Naive thymus-derived CD4-positive, alpha-beta T cell (primary cell): ENCODE data around the gene ERGIC1. TPM values are rescaled to one million over a fixed set of nuclear protein-coding genes. Genes with fewer than 3 reads are reported as not detected.

Experiments
- ATAC-seq: fragments of 150-1000 bp; cut with Tn5 transposase; 2 replicates; pipeline ENCODE4 v1.10.0; 2021; ENCODE audit warnings: mild to moderate bottlenecking, moderate library complexity
- CTCF ChIA-PET: fragments of 350-600 bp; sonication (Branson Sonifier 250); formaldehyde crosslinking; loops from one replicate; lab custom pipeline; 2021; ENCODE audit warnings: antibody characterized with exemption; lab: Charles Lee
- POLR2A ChIA-PET: fragments of 350-600 bp; sonication (Branson Sonifier 250); formaldehyde crosslinking; loops from one replicate; lab custom pipeline; 2021; ENCODE audit warnings: antibody characterized with exemption, inconsistent platforms; lab: Charles Lee
- DNase-seq, 9 donors: peaks; one replicate each; pipeline versions ENCODE4 v3.0.0 to v3.0.0-alpha.2; 2020 to 2022; ENCODE audit warnings: mixed read lengths in 1 of 9
- H3K27ac ChIP-seq: one replicate; pipeline ENCODE4 v1.7.0; 2013; ENCODE audit warnings: mild to moderate bottlenecking, low read depth, low read length, moderate library complexity
- H3K27me3 ChIP-seq, 2 donors: one replicate each; pipeline ENCODE4 v1.7.0; 2013; ENCODE audit warnings: low read length in 2 of 2, mild to moderate bottlenecking in 2 of 2, moderate library complexity in 2 of 2; ENCODE audit not compliant: control insufficient read depth in 2 of 2, insufficient read depth in 2 of 2
- H3K36me3 ChIP-seq, 3 experiments: 1 replicate in 2 of 3; 2 replicates in 1 of 3; pipeline ENCODE4 v1.7.0; 2013; ENCODE audit warnings: low read length in 3 of 3, mild to moderate bottlenecking in 3 of 3, moderate library complexity in 1 of 3; ENCODE audit not compliant: insufficient read depth in 3 of 3, control insufficient read depth in 2 of 3
- H3K4me1 ChIP-seq, 2 donors: one replicate each; pipeline ENCODE4 v1.7.0; 2013; ENCODE audit warnings: low read length in 2 of 2, mild to moderate bottlenecking in 2 of 2, moderate library complexity in 1 of 2; ENCODE audit not compliant: control insufficient read depth in 2 of 2, insufficient read depth in 2 of 2
- H3K4me3 ChIP-seq: 2 replicates; pipeline ENCODE4 v1.7.0; 2013; ENCODE audit warnings: mild to moderate bottlenecking, low read length
- H3K9me3 ChIP-seq, 3 experiments: 1 replicate in 2 of 3; 2 replicates in 1 of 3; pipeline ENCODE4 v1.7.0; 2013; ENCODE audit warnings: low read length in 3 of 3; ENCODE audit not compliant: control insufficient read depth in 2 of 3
- H3K27ac Mint-ChIP-seq, 9 donors: one replicate each; pipeline ENCODE4 v1.8.0; 2020 to 2022; ENCODE audit warnings: mixed read lengths in 9 of 9, mild to moderate bottlenecking in 8 of 9, moderate library complexity in 5 of 9, inconsistent platforms in 2 of 9
- H3K27me3 Mint-ChIP-seq, 5 donors: one replicate each; pipeline ENCODE4 v1.8.0; 2021 to 2022; ENCODE audit warnings: mixed read lengths in 5 of 5, mild to moderate bottlenecking in 1 of 5
- H3K36me3 Mint-ChIP-seq, 5 donors: one replicate each; pipeline ENCODE4 v1.8.0; 2020 to 2022; ENCODE audit warnings: mixed read lengths in 5 of 5, mild to moderate bottlenecking in 3 of 5, inconsistent platforms in 1 of 5
- H3K4me1 Mint-ChIP-seq, 7 donors: one replicate each; pipeline ENCODE4 v1.8.0; 2020 to 2022; ENCODE audit warnings: mixed read lengths in 7 of 7, mild to moderate bottlenecking in 3 of 7, inconsistent platforms in 1 of 7
- H3K4me3 Mint-ChIP-seq, 10 donors: one replicate each; pipeline ENCODE4 v1.8.0; 2020 to 2022; ENCODE audit warnings: mild to moderate bottlenecking in 10 of 10, mixed read lengths in 10 of 10, moderate library complexity in 6 of 10, inconsistent platforms in 2 of 10
- H3K9me3 Mint-ChIP-seq, 11 donors: one replicate each; pipeline ENCODE4 v1.8.0; 2020 to 2022; ENCODE audit warnings: mixed read lengths in 11 of 11, mild to moderate bottlenecking in 4 of 11, inconsistent platforms in 1 of 11, moderate library complexity in 1 of 11
- intact Hi-C, 2 donors: fragments of 100-400 bp; cut with micrococcal nuclease; formaldehyde crosslinking; loops; one replicate each; pipeline ENCODE4 v1.15.1; 2023
- polyA plus RNA-seq, 2 donors: library from polyadenylated mRNA; unstranded; fragments of 300-500 nt; fragmentation: Illumina TruSeq; gene quantifications; one replicate each; pipeline ENCODE4 v1.2.3, GENCODE V29; 2021
- total RNA-seq, 6 experiments: library from RNA in 5 of 6; stranded (reverse) in 5 of 6; gene quantifications; 1 replicate in 5 of 6; 2 replicates in 1 of 6; pipeline ENCODE4 v1.2.3 and lab custom pipeline; 2021 to 2026

Gene ERGIC1
- total and polyA plus RNA-seq, 7 experiments from 2014 or later, result 18.3 to 71.3 (median 50.0) TPM

DNA sequence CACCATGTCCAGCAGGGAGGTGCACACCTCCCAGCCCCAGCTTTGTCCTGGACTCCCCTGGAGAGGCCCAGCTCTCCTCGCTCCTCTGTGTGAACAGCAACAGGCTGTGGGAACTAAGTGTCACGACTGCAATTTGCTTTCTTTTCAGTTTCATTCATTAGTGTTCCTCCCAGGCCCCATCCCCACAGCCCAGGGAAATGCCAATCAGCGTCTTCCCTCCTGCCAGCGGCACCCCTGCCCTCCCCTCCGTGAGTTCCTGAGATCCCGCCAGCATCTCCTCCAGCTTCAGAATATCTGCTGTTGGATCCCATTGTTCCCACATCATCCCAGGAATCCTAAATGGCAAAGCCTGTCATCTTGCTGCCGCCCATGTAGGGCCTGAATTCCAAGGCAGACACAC is 112.1 kb downstream of the ERGIC1 start:
- ChIA-PET CTCF (interaction anchor here (0.9 kb wide), 1 partner anchor 174 kb away, joined by 3 read pairs; no protein-coding TSS in a partner anchor), POLR2A (no interaction called here)
- no peaks in the 10 kb centered on the region for H3K4me1 ChIP-seq
- no peaks in the 10 kb centered on the region for H3K27me3 Mint-ChIP-seq
- no peaks in the 10 kb centered on the region for H3K9me3 Mint-ChIP-seq
- intact Hi-C loops, result no loop called here
- ATAC-seq (no peak), DNase-seq (no peak)
- H3K4me3 ChIP-seq, result no peak overlapping the region
- H3K9me3 ChIP-seq, result no peaks in the 10 kb centered on the region
- H3K27me3 ChIP-seq, result no peaks in the 10 kb centered on the region
- H3K4me1 Mint-ChIP-seq, result peaks cover 0 to 5% (median 0%) of the 10 kb centered on the region in 7 donors
- peak overlapping the region in 1 of 9 donors; percentile 22 for H3K27ac Mint-ChIP-seq
- peaks cover 0 to 67% (median 0%) of the 10 kb centered on the region in 3 experiments for H3K36me3 ChIP-seq
- no peak overlapping the region for H3K27ac ChIP-seq
- H3K36me3 Mint-ChIP-seq, result peaks cover 0 to 40% (median 6%) of the 10 kb centered on the region in 5 donors
- H3K4me3 Mint-ChIP-seq, result no peak overlapping the region

DNA sequence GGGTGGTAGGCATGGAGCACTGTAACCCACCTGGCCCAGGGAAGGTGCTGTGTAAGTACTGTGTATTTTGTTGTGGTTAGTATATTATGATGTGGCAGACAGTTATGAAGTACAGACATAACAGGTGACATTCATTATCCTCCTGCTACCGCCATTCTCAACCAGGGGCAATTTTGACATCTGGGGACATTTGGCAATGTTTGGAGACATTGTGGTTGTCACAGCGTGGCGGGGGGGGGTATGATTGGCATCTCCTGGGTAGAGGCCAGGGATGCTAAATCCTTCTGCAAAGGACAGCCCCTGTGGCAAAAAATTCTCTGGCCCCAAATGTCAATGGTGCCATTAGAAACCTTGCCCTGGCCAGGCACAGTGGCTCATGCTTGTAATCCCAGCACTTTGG is 115.4 kb downstream of the ERGIC1 start:
- CTCF ChIA-PET, result no interaction called here
- no peaks in the 10 kb centered on the region for H3K27me3 Mint-ChIP-seq
- intact Hi-C loops, result no loop called here

DNA sequence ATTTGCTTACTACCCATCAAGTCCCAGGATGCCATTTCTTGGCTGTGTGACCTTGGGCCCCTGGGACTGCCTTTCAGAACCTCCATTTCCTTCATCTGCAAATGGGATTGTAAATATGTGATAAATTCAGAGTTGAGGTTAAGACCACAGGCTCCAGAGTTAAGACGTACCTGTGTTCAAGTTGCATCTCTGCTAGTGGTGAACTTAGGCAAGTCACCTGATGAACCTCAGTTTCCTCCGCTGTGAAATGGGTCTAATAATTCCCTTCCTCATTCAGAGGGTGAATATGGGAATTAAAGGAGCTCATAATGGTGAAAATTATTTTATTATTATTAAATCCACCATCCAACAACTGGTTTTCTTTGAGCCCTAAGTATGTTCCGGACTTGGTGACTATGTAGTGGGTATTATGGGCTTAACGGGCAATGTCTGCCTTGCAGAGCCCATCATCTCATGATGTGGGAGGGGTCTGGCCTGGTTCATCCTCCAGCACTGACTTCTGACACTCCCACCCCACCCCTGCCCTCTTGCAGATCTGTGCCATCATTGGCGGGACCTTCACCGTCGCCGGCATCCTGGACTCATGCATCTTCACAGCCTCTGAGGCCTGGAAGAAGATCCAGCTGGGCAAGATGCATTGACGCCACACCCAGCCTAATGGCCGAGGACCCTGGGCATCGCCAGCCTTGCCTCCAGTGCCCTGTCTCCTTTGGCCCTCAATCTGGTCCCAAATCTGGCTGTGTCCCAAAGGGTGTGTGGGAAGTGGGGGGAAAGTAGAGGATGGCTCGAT is 116.3 kb downstream of the ERGIC1 start:
- Mint-ChIP-seq H3K4me3 (no peak overlapping the region), H3K27ac (no peak overlapping the region), H3K36me3 (peaks cover 0 to 28% (median 4%) of the 10 kb centered on the region in 5 donors), H3K27me3 (peaks cover 0 to 2% (median 0%) of the 10 kb centered on the region in 5 donors), H3K4me1 (peaks cover 0 to 7% (median 2%) of the 10 kb centered on the region in 7 donors), H3K9me3 (no peaks in the 10 kb centered on the region)
- H3K4me1 ChIP-seq, result no peaks in the 10 kb centered on the region
- H3K27ac ChIP-seq, result no peak overlapping the region
- no peak overlapping the region for H3K4me3 ChIP-seq
- no peaks in the 10 kb centered on the region for H3K9me3 ChIP-seq
- DNase-seq, result no peak
- ChIA-PET CTCF (no interaction called here), POLR2A (interaction anchor here (0.8 to 1.1 kb wide), 2 partner anchors 9 to 21 kb away, joined by 3 to 4 read pairs; partner anchors contain the start of gene RPL26L1)
- intact Hi-C loops, result loop anchor here (10.0 kb wide), 2 partner anchors 496 to 946 kb away; partner anchors contain the start of genes SH3PXD2B (in 2 of the 2) and FBXW11 (in 1 of the 2)
- H3K36me3 ChIP-seq, result peaks cover 0 to 48% (median 3%) of the 10 kb centered on the region in 3 experiments
- no peak for ATAC-seq
- H3K27me3 ChIP-seq, result no peaks in the 10 kb centered on the region

More for the DNA sequence above, 115.4 kb downstream of the ERGIC1 start:
- Mint-ChIP-seq H3K4me1 (peaks cover 0 to 7% (median 0%) of the 10 kb centered on the region in 7 donors), H3K36me3 (peaks cover 0 to 28% (median 4%) of the 10 kb centered on the region in 5 donors), H3K27ac (no peak overlapping the region), H3K4me3 (no peak overlapping the region), H3K9me3 (no peaks in the 10 kb centered on the region)
- H3K4me3 ChIP-seq, result no peak overlapping the region
- H3K27me3 ChIP-seq, result no peaks in the 10 kb centered on the region
- no peak overlapping the region for H3K27ac ChIP-seq
- DNase-seq, result no peak
- ATAC-seq, result no peak
- H3K36me3 ChIP-seq, result peaks cover 0 to 56% (median 3%) of the 10 kb centered on the region in 3 experiments
- no peaks in the 10 kb centered on the region for H3K9me3 ChIP-seq
- POLR2A ChIA-PET, result interaction anchor here (1.1 kb wide), 1 partner anchor 22 kb away, joined by 4 read pairs; no protein-coding TSS in a partner anchor
- no peaks in the 10 kb centered on the region for H3K4me1 ChIP-seq

DNA sequence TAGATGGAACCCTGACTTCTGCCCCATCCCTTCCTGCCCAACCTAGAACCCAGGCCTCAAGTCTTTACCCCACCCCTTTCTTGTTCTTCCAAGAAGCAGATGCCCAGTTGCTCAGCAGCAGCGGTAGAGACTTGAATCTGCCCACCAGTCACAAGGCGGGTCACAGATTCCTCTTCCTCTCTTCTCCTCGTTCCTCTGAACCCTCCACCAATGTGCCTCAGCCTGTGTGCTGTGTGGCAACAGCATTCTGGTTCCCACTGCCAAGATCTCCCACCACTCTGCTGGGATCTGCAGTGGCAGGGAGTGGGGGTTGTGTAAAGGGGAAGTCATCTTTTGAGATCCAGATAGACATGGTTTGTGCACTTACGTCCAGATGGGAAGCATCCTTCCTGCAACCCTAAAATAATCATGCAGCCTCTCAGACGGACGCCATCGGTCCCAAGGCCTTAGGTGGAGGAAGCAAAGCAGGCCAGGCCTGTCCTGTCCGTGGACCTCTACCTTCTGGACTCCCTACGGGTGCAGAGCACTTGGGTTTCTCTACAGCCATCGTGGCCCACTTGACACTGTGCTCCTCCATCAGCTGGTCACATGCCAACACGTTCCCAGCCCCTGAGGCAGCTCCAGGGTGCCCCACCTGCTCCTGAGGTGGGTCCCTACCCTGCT is 117.5 kb downstream of the ERGIC1 start:
- intact Hi-C loops, result loop anchor here (10.0 kb wide), 2 partner anchors 497 to 947 kb away; partner anchors contain the start of genes SH3PXD2B (in 2 of the 2) and FBXW11 (in 1 of the 2)
- no peaks in the 10 kb centered on the region for H3K4me1 ChIP-seq
- H3K27me3 ChIP-seq, result no peaks in the 10 kb centered on the region
- no peak overlapping the region for H3K27ac ChIP-seq
- peaks cover 0 to 22% (median 3%) of the 10 kb centered on the region in 5 donors for H3K36me3 Mint-ChIP-seq
- no peak overlapping the region for H3K4me3 ChIP-seq
- H3K4me1 Mint-ChIP-seq, result peaks cover 0 to 7% (median 2%) of the 10 kb centered on the region in 7 donors
- DNase-seq, result no peak
- no peak overlapping the region for H3K4me3 Mint-ChIP-seq
- H3K27ac Mint-ChIP-seq, result no peak overlapping the region
- H3K9me3 ChIP-seq, result no peaks in the 10 kb centered on the region
- POLR2A ChIA-PET, result interaction anchor here (0.8 kb wide), 1 partner anchor 8 kb away, joined by 3 read pairs; the partner anchor contains the start of gene RPL26L1
- H3K27me3 Mint-ChIP-seq, result peaks cover 0 to 2% (median 0%) of the 10 kb centered on the region in 5 donors
- H3K9me3 Mint-ChIP-seq, result no peaks in the 10 kb centered on the region
- H3K36me3 ChIP-seq, result peaks cover 0 to 36% (median 3%) of the 10 kb centered on the region in 3 experiments
- CTCF ChIA-PET, result no interaction called here
- ATAC-seq, result no peak

DNA sequence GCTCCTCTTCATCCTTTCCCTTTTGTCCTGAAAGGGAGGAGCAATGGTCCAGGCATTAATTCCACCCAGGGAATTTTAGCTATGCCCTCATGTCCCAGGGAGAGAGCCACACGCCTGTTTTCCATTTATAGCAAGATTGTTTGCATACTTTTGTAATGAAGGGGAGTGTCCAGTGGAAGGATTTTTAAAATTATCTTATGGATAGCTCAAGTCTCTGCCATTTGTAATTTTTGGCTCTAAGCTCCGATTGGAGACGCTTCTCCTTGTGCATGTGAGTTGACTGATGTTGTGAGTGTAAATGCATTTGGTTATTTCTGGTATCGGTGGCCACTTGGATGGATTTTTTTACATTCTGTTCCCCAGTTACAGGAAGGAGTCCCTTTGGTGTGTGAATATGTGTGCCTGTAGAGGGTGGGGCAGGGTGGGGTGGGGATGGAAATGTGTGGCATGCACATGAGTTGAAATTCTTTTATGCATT is 118.0 kb downstream of the ERGIC1 start:
- Histone ChIP-seq H3K9me3 (no peaks in the 10 kb centered on the region), H3K36me3 (peaks cover 0 to 33% (median 3%) of the 10 kb centered on the region in 3 experiments), H3K4me1 (no peaks in the 10 kb centered on the region), H3K27me3 (no peaks in the 10 kb centered on the region), H3K4me3 (no peak overlapping the region), H3K27ac (no peak overlapping the region)
- ChIA-PET POLR2A (no interaction called here), CTCF (interaction anchor here (0.6 kb wide), 1 partner anchor 226 kb away, joined by 3 read pairs; no protein-coding TSS in a partner anchor)
- Mint-ChIP-seq H3K9me3 (no peaks in the 10 kb centered on the region), H3K27ac (peak overlapping the region in 1 of 9 donors; percentile 24), H3K4me3 (no peak overlapping the region), H3K27me3 (peaks cover 0 to 2% (median 0%) of the 10 kb centered on the region in 5 donors), H3K36me3 (peaks cover 0 to 20% (median 3%) of the 10 kb centered on the region in 5 donors), H3K4me1 (peaks cover 0 to 7% (median 2%) of the 10 kb centered on the region in 7 donors)
- DNase-seq (no peak), ATAC-seq (no peak)
- intact Hi-C loops, result loop anchor here (10.0 kb wide), 2 partner anchors 497 to 947 kb away; partner anchors contain the start of genes SH3PXD2B (in 2 of the 2) and FBXW11 (in 1 of the 2)
